ENCODE data around the gene CNIH3.

DNA sequence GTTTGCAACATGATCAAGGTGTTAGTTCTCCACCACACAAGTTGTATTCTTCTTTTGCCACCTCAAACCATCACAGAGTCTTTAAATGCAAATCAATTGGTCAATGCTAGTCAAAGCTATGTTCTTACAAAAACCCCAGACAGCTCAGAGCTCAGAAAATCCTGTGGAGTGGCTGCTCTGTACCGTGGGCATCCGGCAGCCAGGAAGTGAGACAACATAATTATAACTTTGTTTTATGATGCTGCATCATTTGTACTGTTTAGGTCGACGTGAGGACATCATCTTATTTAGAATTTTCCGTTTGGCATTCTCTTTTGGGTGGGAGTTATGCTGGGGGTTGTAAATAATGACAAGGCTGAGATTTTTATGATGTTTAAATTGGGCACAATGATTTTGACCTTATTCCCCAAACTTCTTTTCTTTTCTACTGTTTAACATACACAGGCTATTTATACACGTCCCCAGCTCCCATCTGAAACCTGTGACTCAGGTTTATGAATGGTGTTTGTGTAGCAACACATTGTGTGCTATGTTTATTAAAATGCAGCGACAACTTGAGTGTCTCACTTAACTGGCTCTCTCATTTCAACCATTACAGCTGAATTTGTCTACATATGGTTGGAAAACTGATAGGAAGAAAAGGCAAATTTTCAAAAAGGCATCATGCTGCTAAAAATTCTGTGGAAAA, 124.0 kb downstream of the CNIH3 start:
- TF ChIP-seq CTCF (conservative IDR thresholded peaks at IDR 0.05 in 1 of 2, IDR thresholded peaks at IDR 0.05 in 1 of 2; ENCODE audit: low read depth in 1 of 2, low read length in 2 of 2) = no peak
- no peak for TF ChIP-seq EZH2 (IDR thresholded peaks at IDR 0.05; ENCODE audit: low read length, missing control alignments)

Data from fibroblast of lung (primary cell).